GM18498 (cell line): ENCODE data around the gene TWSG1.
"Not testable (repeated sequence)": the region's sequence is repeated elsewhere in the genome, so short reads cannot be mapped to it uniquely, and the experiment has no call there.

Source experiments
- ATAC-seq: cut with Tn5 transposase; IDR thresholded peaks from one replicate; pipeline ENCODE4 v1.9.1; 2021; ENCODE audit warnings: mild to moderate bottlenecking, moderate library complexity; ENCODE audit not compliant: unreplicated experiment

The TWSG1 gene

GRCh38 chr18:9450920-9451319, 116.3 kb downstream of the TWSG1 start:
- ATAC-seq, result not testable (repeated sequence)
